SK-N-MC (cell line): Measurements from ENCODE around the gene SARM1.

Experiments
- EZH2 ChIP-seq: fragments of 200-600 bp; sonication (generic); IDR thresholded peaks from one replicate; pipeline ENCODE4 v1.6.1; 2017; ENCODE audit warnings: antibody characterized with exemption
- POLR2AphosphoS5 ChIP-seq: IDR thresholded peaks from 2 replicates; pipeline ENCODE4 v1.6.1; 2012; ENCODE audit warnings: mild to moderate bottlenecking, low read depth, low read length, borderline replicate concordance

GRCh38 chr17:28385406-28385805 lies 13.9 kb downstream of the SARM1 start:
- TF ChIP-seq POLR2AphosphoS5 (no peak), EZH2 (no peak)
